Measurements from ENCODE around the gene RDH16. TPM values are rescaled to one million over a fixed set of nuclear protein-coding genes. Genes with fewer than 3 reads are reported as not detected.

Gene RDH16
- total RNA-seq, 1 experiment from 2014 or later = 0.59 TPM

- Histone ChIP-seq H3K4me3 (replicated peaks in 1 of 2; ENCODE audit: low read depth in 1 of 2, low read length in 2 of 2) (peak within 1 kb of the TSS; percentile 82 to 96), H2AFZ (ENCODE audit: low read depth, low read length, poor library complexity, severe bottlenecking) (peak within 1 kb of the TSS; percentile 91), H3K36me3 (ENCODE audit: control insufficient read depth in 1 of 2, insufficient read depth in 2 of 2, low read length in 2 of 2) (peaks cover 13 to 23% of the 10 kb centered on the region in 2 experiments; a peak in 3 of 4 replicates), H3K27me3 (ENCODE audit: insufficient read depth, low read length) (no peaks in the 10 kb centered on the region), H3K9ac (ENCODE audit: low read length) (peak within 1 kb of the TSS; percentile 90), H3K9me2 (ENCODE audit: insufficient read depth) (no peaks in the 10 kb centered on the region), H3K4me1 (ENCODE audit: control insufficient read depth in 1 of 2, insufficient read depth in 2 of 2, low read length in 2 of 2) (peaks cover 4 to 30% of the 10 kb centered on the region in 2 experiments), H3K4me2 (ENCODE audit: low read length) (peak within 1 kb of the TSS; percentile 93), H3K27ac (ENCODE audit: low read depth, low read length) (peak within 1 kb of the TSS; percentile 50), H3K79me2 (ENCODE audit: insufficient read depth, low read length) (peaks cover 41% of the 10 kb centered on the region), H4K20me1 (ENCODE audit: insufficient read depth) (no peaks in the 10 kb centered on the region), H3K9me3 (ENCODE audit: control insufficient read depth in 1 of 2, insufficient read depth in 1 of 2, low read depth in 1 of 2, low read length in 2 of 2) (no peaks in the 10 kb centered on the region)
- RAD21 ChIA-PET (ENCODE audit: low non-redundant PET in 1 of 2, low total read pairs in 2 of 2, uncharacterized antibody in 2 of 2, unreplicated experiment in 2 of 2) = no interaction called here
- POLR2A ChIA-PET = no interaction called here
- CTCF ChIA-PET = interaction anchor here (5.3 kb wide), 1 partner anchor 105 kb away, joined by 26 read pairs; the partner anchor contains the start of gene STAT6
- DNase-seq (ENCODE audit: low read depth, low spot score) (peak; percentile 16), ATAC-seq (peak; percentile 87)
- no TSS peak for BruUV-seq (replicated peaks)
- intact Hi-C loops (cut with micrococcal nuclease) = loop anchor here (5.0 kb wide), 1 partner anchor 249 kb away; no protein-coding TSS in a partner anchor
- TF ChIP-seq POLR2AphosphoS5 (IDR thresholded peaks at IDR 0.05; ENCODE audit: low read depth, low read length) (peak; percentile 82), YY1 (IDR thresholded peaks at IDR 0.05; ENCODE audit: extremely low read depth, insufficient replicate concordance, low read depth, low read length) (peak; percentile 7), REST (IDR thresholded peaks at IDR 0.05; ENCODE audit: low read depth) (no peak), TCF7L2 (IDR thresholded peaks at IDR 0.05; ENCODE audit: borderline replicate concordance, extremely low read depth, insufficient read depth, insufficient read length) (no peak), ZNF274 (IDR thresholded peaks at IDR 0.05; ENCODE audit: low read depth, low read length) (no peak), EGR1 (IDR thresholded peaks at IDR 0.05; ENCODE audit: low read depth) (no peak), CTCF (IDR thresholded peaks at IDR 0.05 in 2 of 3, conservative IDR thresholded peaks at IDR 0.05 in 1 of 3; ENCODE audit: borderline replicate concordance in 1 of 3, insufficient read depth in 1 of 3, low read depth in 2 of 3, low read length in 2 of 3) (peak; percentile 47 to 85 (median 60)), ELF1 (IDR thresholded peaks at IDR 0.05; ENCODE audit: borderline replicate concordance, low read depth) (no peak), ZBTB33 (IDR thresholded peaks at IDR 0.05; ENCODE audit: extremely low read depth, insufficient replicate concordance, low read length) (no peak), CBX3 (IDR thresholded peaks at IDR 0.05; ENCODE audit: low read depth) (no peak), MAX (IDR thresholded peaks at IDR 0.05) (no peak), POLR2A (IDR thresholded peaks at IDR 0.05; ENCODE audit: borderline replicate concordance, extremely low read depth, insufficient read depth, insufficient read length) (peak; percentile 37), JUND (IDR thresholded peaks at IDR 0.05) (no peak), FOSL1 (IDR thresholded peaks at IDR 0.05; ENCODE audit: low read depth) (no peak), SP1 (IDR thresholded peaks at IDR 0.05; ENCODE audit: low read depth) (no peak), SRF (IDR thresholded peaks at IDR 0.05; ENCODE audit: low read depth) (no peak), EZH2phosphoT487 (IDR thresholded peaks at IDR 0.05; ENCODE audit: borderline replicate concordance) (no peak), RAD21 (IDR thresholded peaks at IDR 0.05; ENCODE audit: low read depth) (no peak)
These were observed 48.8 kb upstream of the RDH16 start, which contains the start of gene ZBTB39 for GRCh38 chr12:57005980-57006808. ZBTB39 (minus strand) TSS chr12:57006546; CDS start chr12:57004917, 1,629 bp downstream.
